MM.1S (cell line): Measurements from ENCODE around the gene JAKMIP2.

Source experiments
- CTCF ChIP-seq: fragments of 300-600 bp; sonication (generic); IDR thresholded peaks from 2 replicates; pipeline ENCODE4 v1.5.1; 2016; ENCODE audit warnings: antibody characterized with exemption, low read length, mixed read lengths
- EZH2 ChIP-seq: fragments of 300-600 bp; sonication (generic); optimal IDR thresholded peaks from 2 replicates; pipeline ENCODE3; 2017; ENCODE audit warnings: low read depth, mild to moderate bottlenecking, antibody characterized with exemption, low read length, mixed read lengths

GRCh38 chr5:147780924-147781573 is 1.5 kb downstream of the JAKMIP2 start:
- TF ChIP-seq CTCF (no peak), EZH2 (no peak)
